Liver (tissue), 9 donors: ENCODE measurements around the gene SLFN12. TPM values are rescaled to one million over a fixed set of nuclear protein-coding genes. Genes with fewer than 3 reads are reported as not detected.

Experiments
- DNase-seq: peaks from one replicate; pipeline ENCODE4 v3.0.0-alpha.2; 2017; ENCODE audit warnings: low spot score
- H3K27ac ChIP-seq, 2 donors: one replicate each; pipeline ENCODE4 v1.7.0; 2013; ENCODE audit warnings: inconsistent platforms in 2 of 2, low read length in 2 of 2, control low read depth in 1 of 2, low read depth in 1 of 2, mild to moderate bottlenecking in 1 of 2
- H3K27me3 ChIP-seq, 4 donors: one replicate each; pipeline versions ENCODE4 v1.6.1 to v1.7.0; 2013; ENCODE audit warnings: low read length in 3 of 4, inconsistent platforms in 1 of 4, mild to moderate bottlenecking in 1 of 4, moderate library complexity in 1 of 4; ENCODE audit not compliant: control insufficient read depth in 4 of 4, insufficient read depth in 4 of 4
- H3K36me3 ChIP-seq, 4 donors: one replicate each; pipeline versions ENCODE4 v1.6.1 to v1.7.0; 2013; ENCODE audit warnings: low read length in 3 of 4, mild to moderate bottlenecking in 3 of 4, low read depth in 1 of 4, moderate library complexity in 1 of 4; ENCODE audit not compliant: control insufficient read depth in 4 of 4, insufficient read depth in 3 of 4
- H3K4me1 ChIP-seq, 4 donors: one replicate each; pipeline versions ENCODE4 v1.6.1 to v1.7.0; 2013; ENCODE audit warnings: low read length in 3 of 4, mild to moderate bottlenecking in 3 of 4, moderate library complexity in 1 of 4; ENCODE audit not compliant: control insufficient read depth in 4 of 4, insufficient read depth in 4 of 4
- H3K4me3 ChIP-seq, 3 donors: one replicate each; pipeline versions ENCODE4 v1.6.1 to v1.7.0; 2013; ENCODE audit warnings: low read length in 3 of 3, control low read depth in 1 of 3, low read depth in 1 of 3, mild to moderate bottlenecking in 1 of 3
- H3K9ac ChIP-seq, 2 donors: one replicate each; pipeline ENCODE4 v1.7.0; 2013; ENCODE audit warnings: low read length in 2 of 2, mild to moderate bottlenecking in 2 of 2, moderate library complexity in 2 of 2, control low read depth in 1 of 2, low read depth in 1 of 2
- H3K9me3 ChIP-seq, 4 donors: one replicate each; pipeline versions ENCODE4 v1.6.1 to v1.7.0; 2013; ENCODE audit warnings: low read length in 3 of 4; ENCODE audit not compliant: control insufficient read depth in 4 of 4
- CTCF ChIP-seq: fragments of 150-350 bp; IDR thresholded peaks from 2 replicates; pipeline ENCODE4 v1.5.1; 2017; ENCODE audit warnings: improper control_type of control experiment, low read depth, low read length; ENCODE audit not compliant: missing input control
- EGR1 ChIP-seq, 2 donors: IDR thresholded peaks; 2 replicates each; pipeline ENCODE4 v1.6.1; 2016 to 2018; ENCODE audit warnings: antibody characterized with exemption in 2 of 2, low read depth in 2 of 2
- FOXA2 ChIP-seq: IDR thresholded peaks from 2 replicates; pipeline ENCODE4 v1.6.1; 2016; ENCODE audit warnings: antibody characterized with exemption
- GABPA ChIP-seq, 2 donors: IDR thresholded peaks in 1 of 2; conservative IDR thresholded peaks in 1 of 2; 2 replicates each; pipeline ENCODE4 v1.6.1; 2016; ENCODE audit warnings: antibody characterized with exemption in 2 of 2, mild to moderate bottlenecking in 1 of 2, moderate library complexity in 1 of 2
- HNF4A ChIP-seq, 2 donors: conservative IDR thresholded peaks; 2 replicates each; pipeline ENCODE4 v1.6.1; 2016; ENCODE audit warnings: antibody characterized with exemption in 2 of 2, mild to moderate bottlenecking in 2 of 2
- HNF4G ChIP-seq: IDR thresholded peaks from 2 replicates; pipeline ENCODE4 v1.6.1; 2016; ENCODE audit warnings: antibody characterized with exemption
- NR2F2 ChIP-seq: IDR thresholded peaks from 2 replicates; pipeline ENCODE4 v1.6.1; 2016; ENCODE audit warnings: antibody characterized with exemption
- RAD21 ChIP-seq, 2 donors: IDR thresholded peaks; 2 replicates each; pipeline ENCODE4 v1.6.1; 2016; ENCODE audit warnings: antibody characterized with exemption in 2 of 2, mild to moderate bottlenecking in 2 of 2
- REST ChIP-seq: IDR thresholded peaks from 2 replicates; pipeline ENCODE4 v1.6.1; 2016; ENCODE audit warnings: antibody characterized with exemption, mild to moderate bottlenecking
- RXRA ChIP-seq, 2 donors: IDR thresholded peaks; 2 replicates each; pipeline ENCODE4 v1.6.1; 2017 to 2018; ENCODE audit warnings: antibody characterized with exemption in 2 of 2, mild to moderate bottlenecking in 1 of 2
- TAF1 ChIP-seq: conservative IDR thresholded peaks from 2 replicates; pipeline ENCODE4 v1.6.1; 2016; ENCODE audit warnings: antibody characterized with exemption, mild to moderate bottlenecking
- YY1 ChIP-seq: IDR thresholded peaks from 2 replicates; pipeline ENCODE4 v1.6.1; 2016; ENCODE audit warnings: antibody characterized with exemption, mild to moderate bottlenecking
- WGBS: extraction: QIAGEN DNeasy Blood & Tissue Kit; methylation state at CpG from one replicate; pipeline ENCODE4 v1.1.7; 2013; 5-methylcytosine and 5-hydroxymethylcytosine counted together
- polyA plus RNA-seq, 2 donors: library from polyadenylated mRNA; stranded (reverse) in 1 of 2; unstranded in 1 of 2; fragments of 200-250 nt in 1 of 2; fragments of >200 nt in 1 of 2; fragmentation: Nextera tagmentation in 1 of 2; extraction: Ambion mirVana in 1 of 2; gene quantifications; one replicate each; pipeline versions ENCODE4 v1.2.1 to v1.2.3, GENCODE V29; 2013 to 2015
- total RNA-seq, 2 donors: library from RNA; depleted of rRNA; stranded (reverse); fragments of >200 nt; gene quantifications; one replicate each; pipeline ENCODE4 v1.2.3, GENCODE V29; 2014
- TF ChIP-seq, protein P1 (sequence below): IDR thresholded peaks from 2 replicates; pipeline ENCODE4 v1.6.1; 2016; ENCODE audit warnings: antibody characterized with exemption
- donor health status: healthy.
- donor health status: healthy.
- donor health status: healthy.
- donor health status: healthy.
- donor health status: healthy.

Gene SLFN12
- total and polyA plus RNA-seq, 4 donors = 0.91 to 5.0 (median 2.2) TPM

DNA sequence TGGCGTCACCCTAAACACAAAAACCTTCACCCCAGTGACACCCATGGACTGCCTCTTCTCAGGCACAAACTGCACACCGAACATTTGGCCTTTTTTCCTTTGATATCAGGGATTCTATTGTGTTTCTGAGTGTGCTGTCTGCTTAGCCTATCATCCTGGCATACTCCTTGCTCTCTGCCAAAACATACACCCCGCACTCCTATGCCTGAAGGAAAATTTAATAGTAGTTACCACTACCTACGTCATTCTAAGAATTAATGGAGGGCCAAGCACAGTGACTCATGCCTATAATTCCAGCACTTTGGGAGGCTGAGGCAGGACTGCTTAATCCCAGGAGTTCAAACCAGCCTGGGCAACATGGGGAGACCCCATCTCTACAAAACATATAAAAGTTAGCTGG, 36.2 kb upstream of the SLFN12 start:
- Histone ChIP-seq H3K9ac (no peak overlapping the region), H3K4me3 (no peak overlapping the region), H3K27me3 (no peaks in the 10 kb centered on the region), H3K27ac (no peak overlapping the region), H3K36me3 (no peaks in the 10 kb centered on the region), H3K9me3 (no peaks in the 10 kb centered on the region), H3K4me1 (no peaks in the 10 kb centered on the region)
- no peak for TF ChIP-seq HNF4A (conservative IDR thresholded peaks at IDR 0.05)
- TF ChIP-seq, protein P1, sequence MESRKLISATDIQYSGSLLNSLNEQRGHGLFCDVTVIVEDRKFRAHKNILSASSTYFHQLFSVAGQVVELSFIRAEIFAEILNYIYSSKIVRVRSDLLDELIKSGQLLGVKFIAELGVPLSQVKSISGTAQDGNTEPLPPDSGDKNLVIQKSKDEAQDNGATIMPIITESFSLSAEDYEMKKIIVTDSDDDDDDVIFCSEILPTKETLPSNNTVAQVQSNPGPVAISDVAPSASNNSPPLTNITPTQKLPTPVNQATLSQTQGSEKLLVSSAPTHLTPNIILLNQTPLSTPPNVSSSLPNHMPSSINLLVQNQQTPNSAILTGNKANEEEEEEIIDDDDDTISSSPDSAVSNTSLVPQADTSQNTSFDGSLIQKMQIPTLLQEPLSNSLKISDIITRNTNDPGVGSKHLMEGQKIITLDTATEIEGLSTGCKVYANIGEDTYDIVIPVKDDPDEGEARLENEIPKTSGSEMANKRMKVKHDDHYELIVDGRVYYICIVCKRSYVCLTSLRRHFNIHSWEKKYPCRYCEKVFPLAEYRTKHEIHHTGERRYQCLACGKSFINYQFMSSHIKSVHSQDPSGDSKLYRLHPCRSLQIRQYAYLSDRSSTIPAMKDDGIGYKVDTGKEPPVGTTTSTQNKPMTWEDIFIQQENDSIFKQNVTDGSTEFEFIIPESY = no peak
- no peak for TF ChIP-seq NR2F2
- no peak for TF ChIP-seq RAD21 (IDR thresholded peaks at IDR 0.05)
- TF ChIP-seq CTCF = no peak
- no peak for TF ChIP-seq TAF1
- TF ChIP-seq GABPA (IDR thresholded peaks at IDR 0.05 in 1 of 2, conservative IDR thresholded peaks at IDR 0.05 in 1 of 2) = no peak
- no peak for TF ChIP-seq REST
- no peak for TF ChIP-seq EGR1 (IDR thresholded peaks at IDR 0.05; ENCODE audit: low read depth in 2 of 2)
- no peak for TF ChIP-seq FOXA2
- 66% methylated on average over 4 of the region's 4 CpGs for WGBS
- no peak for DNase-seq

DNA sequence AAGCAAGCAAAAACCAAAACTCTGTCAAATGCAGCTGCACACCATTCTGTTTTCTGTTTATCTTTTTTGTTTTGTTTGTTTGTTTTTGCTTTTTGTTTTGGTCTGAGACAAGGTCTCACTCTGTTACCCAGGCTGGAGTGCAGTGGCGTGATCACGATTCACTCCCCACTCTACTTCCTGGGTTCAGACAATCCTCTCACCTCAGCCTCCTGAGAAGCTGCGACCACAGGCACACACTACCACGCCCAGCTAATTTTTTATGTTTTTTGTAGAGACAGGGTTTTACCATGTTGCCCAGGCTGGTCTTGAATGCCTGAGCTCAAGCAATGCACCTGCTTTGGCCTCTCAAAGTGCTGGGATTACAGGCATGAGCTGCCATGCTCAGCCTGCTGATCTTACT, 35.5 kb upstream of the SLFN12 start:
- Histone ChIP-seq H3K36me3 (no peaks in the 10 kb centered on the region), H3K9me3 (no peaks in the 10 kb centered on the region), H3K4me1 (no peaks in the 10 kb centered on the region), H3K27me3 (peaks cover 0 to 4% (median 0%) of the 10 kb centered on the region in 4 donors), H3K9ac (no peak overlapping the region), H3K4me3 (no peak overlapping the region), H3K27ac (no peak overlapping the region)
- TF ChIP-seq TAF1 = no peak
- TF ChIP-seq REST = no peak
- no peak for TF ChIP-seq FOXA2
- TF ChIP-seq YY1 = no peak
- TF ChIP-seq RXRA (IDR thresholded peaks at IDR 0.05) = no peak
- TF ChIP-seq CTCF = no peak
- no peak for TF ChIP-seq EGR1 (IDR thresholded peaks at IDR 0.05; ENCODE audit: low read depth in 2 of 2)
- TF ChIP-seq NR2F2 = no peak
- TF ChIP-seq, protein P1 = no peak
- TF ChIP-seq HNF4A (conservative IDR thresholded peaks at IDR 0.05) = no peak
- TF ChIP-seq HNF4G = no peak
- WGBS = 79% methylated on average over 4 of the region's 4 CpGs
- no peak for DNase-seq
